ENCODE data around the gene USP54. TPM values are rescaled to one million over a fixed set of nuclear protein-coding genes. Genes with fewer than 3 reads are reported as not detected.

The USP54 gene
- polyA plus RNA-seq, 1 donor from 2014 or later = 12.7 TPM

DNA sequence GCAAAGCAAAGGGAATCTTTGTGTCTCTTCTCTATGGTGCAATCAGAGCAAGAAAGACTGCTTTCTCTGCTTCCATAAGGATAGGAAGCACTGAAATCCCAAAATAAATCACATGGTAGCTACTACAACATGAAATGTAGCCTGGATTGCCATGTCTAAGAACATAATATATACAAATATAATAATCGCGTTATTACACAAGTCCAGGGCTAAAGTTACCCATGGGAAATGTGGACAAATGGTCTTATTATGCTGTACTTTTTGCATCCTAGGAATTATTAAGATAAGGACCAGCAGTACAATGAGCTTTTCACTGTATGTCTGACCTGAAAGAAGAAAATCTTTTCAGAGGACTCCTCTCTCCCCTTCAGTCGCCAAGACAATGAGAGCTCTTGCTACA lies 71.8 kb downstream of the USP54 start:
- Histone ChIP-seq H3K79me2 (replicated peaks; ENCODE audit: insufficient read depth, low read length) (no peaks in the 10 kb centered on the region), H3K9me3 (ENCODE audit: low read length) (no peaks in the 10 kb centered on the region), H3K27ac (ENCODE audit: low read length) (no peak overlapping the region), H3K27me3 (ENCODE audit: insufficient read depth, low read depth, low read length) (no peaks in the 10 kb centered on the region), H3K36me3 (ENCODE audit: insufficient read depth, low read length) (peaks cover 9% of the 10 kb centered on the region), H3K4me2 (ENCODE audit: low read length) (no peak overlapping the region), H4K20me1 (ENCODE audit: insufficient read depth) (no peaks in the 10 kb centered on the region), H2AFZ (ENCODE audit: low read depth, low read length) (no peak overlapping the region), H3F3A (ENCODE audit: insufficient read depth, low read length, poor library complexity, severe bottlenecking) (no peaks in the 10 kb centered on the region), H3K4me3 (ENCODE audit: low read length) (no peak overlapping the region), H3K9me2 (ENCODE audit: insufficient read depth, low read length) (no peaks in the 10 kb centered on the region), H3K9ac (ENCODE audit: low read length) (no peak overlapping the region)
- TF ChIP-seq POLR2AphosphoS5 (IDR thresholded peaks at IDR 0.05) (no peak), EP300 (conservative IDR thresholded peaks at IDR 0.05; ENCODE audit: poor library complexity, severe bottlenecking) (no peak), RAD21 (conservative IDR thresholded peaks at IDR 0.05) (no peak), EZH2 (IDR thresholded peaks at IDR 0.05; ENCODE audit: borderline replicate concordance, insufficient read depth, low read length, poor library complexity, severe bottlenecking) (no peak), TAF1 (IDR thresholded peaks at IDR 0.05; ENCODE audit: low read depth) (no peak), MXI1 (conservative IDR thresholded peaks at IDR 0.05; ENCODE audit: poor library complexity, severe bottlenecking) (no peak), SMC3 (conservative IDR thresholded peaks at IDR 0.05; ENCODE audit: poor library complexity) (no peak)
- TF ChIP-seq, protein P1, sequence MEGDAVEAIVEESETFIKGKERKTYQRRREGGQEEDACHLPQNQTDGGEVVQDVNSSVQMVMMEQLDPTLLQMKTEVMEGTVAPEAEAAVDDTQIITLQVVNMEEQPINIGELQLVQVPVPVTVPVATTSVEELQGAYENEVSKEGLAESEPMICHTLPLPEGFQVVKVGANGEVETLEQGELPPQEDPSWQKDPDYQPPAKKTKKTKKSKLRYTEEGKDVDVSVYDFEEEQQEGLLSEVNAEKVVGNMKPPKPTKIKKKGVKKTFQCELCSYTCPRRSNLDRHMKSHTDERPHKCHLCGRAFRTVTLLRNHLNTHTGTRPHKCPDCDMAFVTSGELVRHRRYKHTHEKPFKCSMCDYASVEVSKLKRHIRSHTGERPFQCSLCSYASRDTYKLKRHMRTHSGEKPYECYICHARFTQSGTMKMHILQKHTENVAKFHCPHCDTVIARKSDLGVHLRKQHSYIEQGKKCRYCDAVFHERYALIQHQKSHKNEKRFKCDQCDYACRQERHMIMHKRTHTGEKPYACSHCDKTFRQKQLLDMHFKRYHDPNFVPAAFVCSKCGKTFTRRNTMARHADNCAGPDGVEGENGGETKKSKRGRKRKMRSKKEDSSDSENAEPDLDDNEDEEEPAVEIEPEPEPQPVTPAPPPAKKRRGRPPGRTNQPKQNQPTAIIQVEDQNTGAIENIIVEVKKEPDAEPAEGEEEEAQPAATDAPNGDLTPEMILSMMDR (IDR thresholded peaks at IDR 0.05; ENCODE audit: poor library complexity, severe bottlenecking) = no peak
- TF ChIP-seq, protein P2, sequence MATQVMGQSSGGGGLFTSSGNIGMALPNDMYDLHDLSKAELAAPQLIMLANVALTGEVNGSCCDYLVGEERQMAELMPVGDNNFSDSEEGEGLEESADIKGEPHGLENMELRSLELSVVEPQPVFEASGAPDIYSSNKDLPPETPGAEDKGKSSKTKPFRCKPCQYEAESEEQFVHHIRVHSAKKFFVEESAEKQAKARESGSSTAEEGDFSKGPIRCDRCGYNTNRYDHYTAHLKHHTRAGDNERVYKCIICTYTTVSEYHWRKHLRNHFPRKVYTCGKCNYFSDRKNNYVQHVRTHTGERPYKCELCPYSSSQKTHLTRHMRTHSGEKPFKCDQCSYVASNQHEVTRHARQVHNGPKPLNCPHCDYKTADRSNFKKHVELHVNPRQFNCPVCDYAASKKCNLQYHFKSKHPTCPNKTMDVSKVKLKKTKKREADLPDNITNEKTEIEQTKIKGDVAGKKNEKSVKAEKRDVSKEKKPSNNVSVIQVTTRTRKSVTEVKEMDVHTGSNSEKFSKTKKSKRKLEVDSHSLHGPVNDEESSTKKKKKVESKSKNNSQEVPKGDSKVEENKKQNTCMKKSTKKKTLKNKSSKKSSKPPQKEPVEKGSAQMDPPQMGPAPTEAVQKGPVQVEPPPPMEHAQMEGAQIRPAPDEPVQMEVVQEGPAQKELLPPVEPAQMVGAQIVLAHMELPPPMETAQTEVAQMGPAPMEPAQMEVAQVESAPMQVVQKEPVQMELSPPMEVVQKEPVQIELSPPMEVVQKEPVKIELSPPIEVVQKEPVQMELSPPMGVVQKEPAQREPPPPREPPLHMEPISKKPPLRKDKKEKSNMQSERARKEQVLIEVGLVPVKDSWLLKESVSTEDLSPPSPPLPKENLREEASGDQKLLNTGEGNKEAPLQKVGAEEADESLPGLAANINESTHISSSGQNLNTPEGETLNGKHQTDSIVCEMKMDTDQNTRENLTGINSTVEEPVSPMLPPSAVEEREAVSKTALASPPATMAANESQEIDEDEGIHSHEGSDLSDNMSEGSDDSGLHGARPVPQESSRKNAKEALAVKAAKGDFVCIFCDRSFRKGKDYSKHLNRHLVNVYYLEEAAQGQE (IDR thresholded peaks at IDR 0.05; ENCODE audit: borderline replicate concordance) = no peak

DNA sequence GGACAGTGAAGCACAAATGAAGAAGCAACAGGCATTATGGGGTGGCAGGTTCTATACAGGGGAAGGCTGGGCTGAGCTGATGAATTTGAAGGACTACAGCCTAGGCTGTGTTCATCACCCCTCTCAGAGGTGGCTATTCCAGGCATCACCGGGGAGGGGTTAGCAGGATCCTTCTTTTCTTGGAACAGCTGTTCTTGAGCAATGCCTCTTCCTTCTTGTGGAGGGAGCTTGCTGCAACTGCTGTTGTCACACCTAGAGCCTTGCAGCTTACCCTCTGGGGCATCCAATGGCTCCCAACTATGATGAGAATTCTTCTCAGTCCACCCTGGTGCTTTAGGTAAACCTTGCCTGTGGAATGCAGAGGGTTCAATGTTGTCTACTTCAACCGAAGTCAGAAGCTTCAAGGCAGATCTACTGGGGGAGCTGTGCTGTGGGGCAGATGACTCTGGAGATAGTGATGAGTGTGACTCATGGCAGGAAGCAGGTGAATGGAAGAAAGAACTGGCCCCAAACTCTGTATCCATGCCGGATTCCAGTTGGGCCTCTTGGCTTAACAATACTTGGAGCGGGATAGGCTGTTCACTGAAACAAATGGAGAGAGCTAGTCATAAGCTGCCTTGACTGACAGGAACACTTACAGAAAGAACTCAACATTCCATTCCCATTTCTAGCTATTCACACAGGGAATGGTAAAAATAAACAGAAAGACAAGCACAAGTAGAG lies 73.8 kb downstream of the USP54 start:
- peaks cover 1% of the 10 kb centered on the region for H3K36me3 ChIP-seq (ENCODE audit: insufficient read depth, low read length)

More for the DNA sequence above, 73.8 kb downstream of the USP54 start:
- no peaks in the 10 kb centered on the region for H3F3A ChIP-seq (ENCODE audit: insufficient read depth, low read length, poor library complexity, severe bottlenecking)
- no peaks in the 10 kb centered on the region for H3K27me3 ChIP-seq (ENCODE audit: insufficient read depth, low read depth, low read length)
- no peak overlapping the region for H3K9ac ChIP-seq (ENCODE audit: low read length)
- no peak overlapping the region for H3K4me3 ChIP-seq (ENCODE audit: low read length)
- H3K4me2 ChIP-seq (ENCODE audit: low read length) = no peak overlapping the region
- no peak overlapping the region for H3K27ac ChIP-seq (ENCODE audit: low read length)
- H4K20me1 ChIP-seq (ENCODE audit: insufficient read depth) = no peaks in the 10 kb centered on the region
- H2AFZ ChIP-seq (ENCODE audit: low read depth, low read length) = no peak overlapping the region
- H3K9me2 ChIP-seq (ENCODE audit: insufficient read depth, low read length) = no peaks in the 10 kb centered on the region
- no peaks in the 10 kb centered on the region for H3K79me2 ChIP-seq (replicated peaks; ENCODE audit: insufficient read depth, low read length)
- TF ChIP-seq SMC3 (conservative IDR thresholded peaks at IDR 0.05; ENCODE audit: poor library complexity) (no peak), EZH2 (IDR thresholded peaks at IDR 0.05; ENCODE audit: borderline replicate concordance, insufficient read depth, low read length, poor library complexity, severe bottlenecking) (no peak), MXI1 (conservative IDR thresholded peaks at IDR 0.05; ENCODE audit: poor library complexity, severe bottlenecking) (no peak), TAF1 (IDR thresholded peaks at IDR 0.05; ENCODE audit: low read depth) (no peak), RAD21 (conservative IDR thresholded peaks at IDR 0.05) (no peak), EP300 (conservative IDR thresholded peaks at IDR 0.05; ENCODE audit: poor library complexity, severe bottlenecking) (no peak), POLR2AphosphoS5 (IDR thresholded peaks at IDR 0.05) (no peak)
- TF ChIP-seq, protein P2 (IDR thresholded peaks at IDR 0.05; ENCODE audit: borderline replicate concordance) = no peak
- H3K9me3 ChIP-seq (ENCODE audit: low read length) = no peaks in the 10 kb centered on the region

All from neural cell (in vitro differentiated cells).